Measurements from ENCODE around the gene BEST2.

BEST2 gene

DNA sequence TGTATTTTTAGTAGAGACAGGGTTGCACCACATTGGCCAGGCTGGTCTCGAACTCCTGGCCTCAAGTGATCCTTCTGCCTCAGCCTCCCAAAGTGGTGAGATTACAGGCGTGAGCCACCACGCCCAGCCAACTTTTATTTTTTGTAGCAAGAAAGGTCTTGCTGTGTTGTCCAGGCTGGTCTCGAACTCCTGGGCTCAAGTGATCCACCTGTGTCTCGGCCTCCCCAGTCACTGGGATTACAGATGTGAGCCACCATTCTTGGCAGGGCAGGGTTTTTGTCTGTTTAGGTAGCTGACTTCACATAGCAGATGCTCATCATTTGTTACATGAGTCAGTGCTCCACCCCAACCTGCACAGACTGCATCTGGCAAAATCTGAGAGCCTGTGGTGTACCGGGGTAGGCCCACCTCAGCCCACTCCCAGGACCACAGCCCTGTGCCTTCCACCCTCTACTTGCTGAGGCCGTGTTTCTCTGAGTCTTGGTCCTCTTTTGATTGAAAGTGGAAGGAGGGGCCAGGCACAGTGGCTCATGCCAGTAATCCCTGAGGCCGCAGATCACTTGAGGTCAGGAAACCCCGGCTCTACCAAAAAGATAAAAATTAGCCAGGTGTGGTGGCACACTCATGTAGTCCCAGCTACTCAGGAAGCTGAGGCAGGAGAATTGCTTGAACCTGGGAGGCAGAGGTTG is 23.7 kb upstream of the BEST2 start:
- ATAC-seq = no peak
- TF ChIP-seq BACH2 (CRISPR knock-in tag; IDR thresholded peaks at IDR 0.05; ENCODE audit: borderline replicate concordance) = no peak
- TF ChIP-seq CREB5 (CRISPR knock-in tag; IDR thresholded peaks at IDR 0.05; ENCODE audit: low read depth) = no peak
- no peak for TF ChIP-seq ZNF70 (CRISPR knock-in tag; IDR thresholded peaks at IDR 0.05)
- TF ChIP-seq RARB (CRISPR knock-in tag; IDR thresholded peaks at IDR 0.05) = no peak
- TF ChIP-seq CSDC2 (CRISPR knock-in tag; IDR thresholded peaks at IDR 0.05) = no peak
- TF ChIP-seq ZC3H10 (CRISPR knock-in tag; IDR thresholded peaks at IDR 0.05) = no peak
- TF ChIP-seq ESRRG (CRISPR knock-in tag; IDR thresholded peaks at IDR 0.05) = no peak
- TF ChIP-seq, protein P1, sequence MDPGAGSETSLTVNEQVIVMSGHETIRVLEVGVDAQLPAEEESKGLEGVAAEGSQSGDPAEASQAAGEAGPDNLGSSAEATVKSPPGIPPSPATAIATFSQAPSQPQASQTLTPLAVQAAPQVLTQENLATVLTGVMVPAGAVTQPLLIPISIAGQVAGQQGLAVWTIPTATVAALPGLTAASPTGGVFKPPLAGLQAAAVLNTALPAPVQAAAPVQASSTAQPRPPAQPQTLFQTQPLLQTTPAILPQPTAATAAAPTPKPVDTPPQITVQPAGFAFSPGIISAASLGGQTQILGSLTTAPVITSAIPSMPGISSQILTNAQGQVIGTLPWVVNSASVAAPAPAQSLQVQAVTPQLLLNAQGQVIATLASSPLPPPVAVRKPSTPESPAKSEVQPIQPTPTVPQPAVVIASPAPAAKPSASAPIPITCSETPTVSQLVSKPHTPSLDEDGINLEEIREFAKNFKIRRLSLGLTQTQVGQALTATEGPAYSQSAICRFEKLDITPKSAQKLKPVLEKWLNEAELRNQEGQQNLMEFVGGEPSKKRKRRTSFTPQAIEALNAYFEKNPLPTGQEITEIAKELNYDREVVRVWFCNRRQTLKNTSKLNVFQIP (CRISPR knock-in tag; IDR thresholded peaks at IDR 0.05; ENCODE audit: borderline replicate concordance, low read depth) = no peak
- no peak for TF ChIP-seq TOX (CRISPR knock-in tag; IDR thresholded peaks at IDR 0.05; ENCODE audit: borderline replicate concordance)
- no peak for TF ChIP-seq CSRNP3 (CRISPR knock-in tag; IDR thresholded peaks at IDR 0.05)
- TF ChIP-seq PPARA (CRISPR knock-in tag; IDR thresholded peaks at IDR 0.05; ENCODE audit: borderline replicate concordance) = no peak

DNA sequence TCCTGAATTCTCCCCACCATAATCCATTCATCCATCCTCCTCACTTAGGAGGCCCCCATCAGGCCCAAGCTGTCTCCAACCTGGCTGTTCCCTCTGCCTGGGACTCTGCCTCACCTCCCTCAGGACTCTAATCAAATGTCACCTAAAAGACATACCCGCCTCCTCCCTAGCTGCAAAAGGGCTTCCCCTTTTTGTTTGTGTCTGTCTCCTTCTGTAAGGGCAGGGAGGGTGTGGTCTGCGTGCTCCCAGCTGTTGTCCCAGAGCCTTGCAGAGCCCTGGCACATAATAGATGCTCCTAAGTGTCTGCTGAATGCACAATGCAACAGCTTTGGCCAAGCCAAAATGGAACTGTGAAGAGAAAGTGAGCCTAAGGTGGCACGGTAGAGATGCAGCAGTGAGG is 21.5 kb upstream of the BEST2 start:
- ATAC-seq = no peak
- TF ChIP-seq, protein P2, sequence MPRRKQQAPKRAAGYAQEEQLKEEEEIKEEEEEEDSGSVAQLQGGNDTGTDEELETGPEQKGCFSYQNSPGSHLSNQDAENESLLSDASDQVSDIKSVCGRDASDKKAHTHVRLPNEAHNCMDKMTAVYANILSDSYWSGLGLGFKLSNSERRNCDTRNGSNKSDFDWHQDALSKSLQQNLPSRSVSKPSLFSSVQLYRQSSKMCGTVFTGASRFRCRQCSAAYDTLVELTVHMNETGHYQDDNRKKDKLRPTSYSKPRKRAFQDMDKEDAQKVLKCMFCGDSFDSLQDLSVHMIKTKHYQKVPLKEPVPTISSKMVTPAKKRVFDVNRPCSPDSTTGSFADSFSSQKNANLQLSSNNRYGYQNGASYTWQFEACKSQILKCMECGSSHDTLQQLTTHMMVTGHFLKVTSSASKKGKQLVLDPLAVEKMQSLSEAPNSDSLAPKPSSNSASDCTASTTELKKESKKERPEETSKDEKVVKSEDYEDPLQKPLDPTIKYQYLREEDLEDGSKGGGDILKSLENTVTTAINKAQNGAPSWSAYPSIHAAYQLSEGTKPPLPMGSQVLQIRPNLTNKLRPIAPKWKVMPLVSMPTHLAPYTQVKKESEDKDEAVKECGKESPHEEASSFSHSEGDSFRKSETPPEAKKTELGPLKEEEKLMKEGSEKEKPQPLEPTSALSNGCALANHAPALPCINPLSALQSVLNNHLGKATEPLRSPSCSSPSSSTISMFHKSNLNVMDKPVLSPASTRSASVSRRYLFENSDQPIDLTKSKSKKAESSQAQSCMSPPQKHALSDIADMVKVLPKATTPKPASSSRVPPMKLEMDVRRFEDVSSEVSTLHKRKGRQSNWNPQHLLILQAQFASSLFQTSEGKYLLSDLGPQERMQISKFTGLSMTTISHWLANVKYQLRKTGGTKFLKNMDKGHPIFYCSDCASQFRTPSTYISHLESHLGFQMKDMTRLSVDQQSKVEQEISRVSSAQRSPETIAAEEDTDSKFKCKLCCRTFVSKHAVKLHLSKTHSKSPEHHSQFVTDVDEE (CRISPR knock-in tag; IDR thresholded peaks at IDR 0.05) = no peak
- TF ChIP-seq TCF4 (CRISPR knock-in tag; IDR thresholded peaks at IDR 0.05; ENCODE audit: borderline replicate concordance) (no peak), CSDC2 (CRISPR knock-in tag; IDR thresholded peaks at IDR 0.05) (no peak), CSRNP3 (CRISPR knock-in tag; IDR thresholded peaks at IDR 0.05) (no peak), ISL1 (CRISPR knock-in tag; IDR thresholded peaks at IDR 0.05) (no peak), ARNTL (CRISPR knock-in tag; IDR thresholded peaks at IDR 0.05; ENCODE audit: borderline replicate concordance, low read depth) (no peak), PATZ1 (CRISPR knock-in tag; IDR thresholded peaks at IDR 0.05; ENCODE audit: borderline replicate concordance) (no peak), SNAI2 (CRISPR knock-in tag; IDR thresholded peaks at IDR 0.05) (no peak), ZNF70 (CRISPR knock-in tag; IDR thresholded peaks at IDR 0.05) (no peak), ZNF8 (CRISPR knock-in tag; IDR thresholded peaks at IDR 0.05) (no peak), GLIS3 (CRISPR knock-in tag; IDR thresholded peaks at IDR 0.05) (no peak), OSR1 (CRISPR knock-in tag; IDR thresholded peaks at IDR 0.05) (no peak), BACH2 (CRISPR knock-in tag; IDR thresholded peaks at IDR 0.05; ENCODE audit: borderline replicate concordance) (no peak)
